CD4-positive, alpha-beta T cell treated with Interleukin-15 for 4 hours (primary cell): Measurements from ENCODE around the gene PPP1R1A.

ENCODE experiments used
- DNase-seq: peaks from one replicate; pipeline ENCODE4 v3.0.0-alpha.2; 2020; ENCODE audit warnings: low spot score

Gene PPP1R1A

GRCh38 chr12:54588110-54588889, at the start of gene PPP1R1A:
Gene PPP1R1A (minus strand): TSS chr12:54588659. CDS start chr12:54588488, 171 bp downstream.
- DNase-seq = no peak

- no peak for DNase-seq
These were observed 46.3 kb upstream of the PPP1R1A start, which contains the start of gene LACRT for GRCh38 chr12:54634795-54635194. Gene LACRT (minus strand): TSS chr12:54634895. CDS start chr12:54634841, 54 bp downstream.

- DNase-seq = no peak
These were observed 43.7 kb upstream of the PPP1R1A start for GRCh38 chr12:54631988-54632728.

- no peak for DNase-seq
These were observed 43.1 kb upstream of the PPP1R1A start for GRCh38 chr12:54631551-54631950.

- no peak for DNase-seq
These were observed 41.5 kb upstream of the PPP1R1A start for GRCh38 chr12:54629925-54630324.

GRCh38 chr12:54628186-54628846, 39.9 kb upstream of the PPP1R1A start:
- DNase-seq = no peak

- no peak for DNase-seq
These were observed 38.8 kb upstream of the PPP1R1A start for GRCh38 chr12:54627304-54627703.

GRCh38 chr12:54625598-54625997, 37.1 kb upstream of the PPP1R1A start:
- no peak for DNase-seq

GRCh38 chr12:54624315-54625279, 36.1 kb upstream of the PPP1R1A start:
- DNase-seq = no peak

GRCh38 chr12:54622463-54623183, 34.2 kb upstream of the PPP1R1A start:
- DNase-seq = no peak

- DNase-seq = no peak
These were observed 28.6 kb upstream of the PPP1R1A start for GRCh38 chr12:54616933-54617680.

GRCh38 chr12:54612225-54612750, 23.8 kb upstream of the PPP1R1A start:
- no peak for DNase-seq

- DNase-seq = no peak
These were observed 23.3 kb upstream of the PPP1R1A start for GRCh38 chr12:54611715-54612149.

- no peak for DNase-seq
These were observed 20.3 kb upstream of the PPP1R1A start for GRCh38 chr12:54608769-54609168.

- DNase-seq = no peak
These were observed 19.7 kb upstream of the PPP1R1A start for GRCh38 chr12:54608156-54608555.

GRCh38 chr12:54606556-54606955, 18.1 kb upstream of the PPP1R1A start:
- no peak for DNase-seq

GRCh38 chr12:54605138-54605970, 16.9 kb upstream of the PPP1R1A start:
- no peak for DNase-seq

GRCh38 chr12:54604436-54604835, 16.0 kb upstream of the PPP1R1A start:
- DNase-seq = no peak

GRCh38 chr12:54603872-54604271, 15.4 kb upstream of the PPP1R1A start:
- no peak for DNase-seq
